DND-41 (cell line): Measurements from ENCODE around the gene CRACR2B.

Experiments
- CTCF ChIP-seq: IDR thresholded peaks from 2 replicates; pipeline ENCODE4 v1.5.1; 2012; ENCODE audit warnings: borderline replicate concordance, low read length, moderate library complexity, mild to moderate bottlenecking; ENCODE audit not compliant: poor library complexity, severe bottlenecking; ENCODE audit errors: extremely low read depth
- EZH2 ChIP-seq: IDR thresholded peaks from 3 replicates; pipeline ENCODE4 v1.6.1; 2012; ENCODE audit warnings: borderline replicate concordance, low read depth, mild to moderate bottlenecking, moderate library complexity, low read length, inconsistent platforms; ENCODE audit not compliant: severe bottlenecking

- no peak for TF ChIP-seq CTCF
- no peak for TF ChIP-seq EZH2
Measured at GRCh38 chr11:873706-874105, 46.0 kb downstream of the CRACR2B start.
